Calu3 (cell line): ENCODE measurements around the gene ZBTB22. TPM values are rescaled to one million over a fixed set of nuclear protein-coding genes. Genes with fewer than 3 reads are reported as not detected.

ENCODE experiments used
- BruUV-seq: library from RNA; stranded (reverse); fragments of 400-500 nt; replicated peaks from 2 replicates; lab custom pipeline; 2021; lab: Mats Ljungman, UMichigan
- CTCF ChIA-PET: fragments of 300-600 bp; sonication (Branson Sonifier 250); formaldehyde crosslinking; loops from one replicate; lab custom pipeline; 2022; ENCODE audit warnings: antibody characterized with exemption; lab: Charles Lee
- DNase-seq: peaks from one replicate; pipeline ENCODE4 v3.0.0; 2022
- H3K27ac Mint-ChIP-seq: one replicate; pipeline ENCODE4 v1.8.0; 2022; ENCODE audit warnings: mixed read lengths; ENCODE audit not compliant: unreplicated experiment
- H3K27me3 Mint-ChIP-seq: one replicate; pipeline ENCODE4 v1.8.0; 2022; ENCODE audit warnings: mixed read lengths; ENCODE audit not compliant: unreplicated experiment
- H3K36me3 Mint-ChIP-seq: one replicate; pipeline ENCODE4 v1.8.0; 2022; ENCODE audit warnings: mild to moderate bottlenecking, moderate library complexity, mixed read lengths; ENCODE audit not compliant: insufficient read depth, unreplicated experiment
- H3K4me1 Mint-ChIP-seq: one replicate; pipeline ENCODE4 v1.8.0; 2022; ENCODE audit warnings: mild to moderate bottlenecking, low read depth, mixed read lengths; ENCODE audit not compliant: unreplicated experiment
- H3K4me3 Mint-ChIP-seq: one replicate; pipeline ENCODE4 v1.8.0; 2022; ENCODE audit warnings: mild to moderate bottlenecking, low read depth, moderate library complexity, mixed read lengths; ENCODE audit not compliant: unreplicated experiment
- H3K9me3 Mint-ChIP-seq: one replicate; pipeline ENCODE4 v1.8.0; 2022; ENCODE audit warnings: low read depth, mixed read lengths; ENCODE audit not compliant: unreplicated experiment
- intact Hi-C: fragments of 100-400 bp; cut with micrococcal nuclease; formaldehyde crosslinking; loops from one replicate; pipeline ENCODE4 v1.10.0; 2022; ENCODE audit not compliant: unreplicated experiment
- total RNA-seq: library from RNA; stranded (reverse); gene quantifications from 2 replicates; pipeline ENCODE4 v1.2.3, GENCODE V29; 2022
- TF ChIP-seq, protein P1 (sequence below): fragments of 200-600 bp; IDR thresholded peaks from one replicate; pipeline ENCODE4 v1.8.0; 2022; ENCODE audit warnings: antibody characterized with exemption; ENCODE audit not compliant: unreplicated experiment

The ZBTB22 gene
- total RNA-seq, 1 experiment from 2014 or later, result 22.6 TPM

DNA sequence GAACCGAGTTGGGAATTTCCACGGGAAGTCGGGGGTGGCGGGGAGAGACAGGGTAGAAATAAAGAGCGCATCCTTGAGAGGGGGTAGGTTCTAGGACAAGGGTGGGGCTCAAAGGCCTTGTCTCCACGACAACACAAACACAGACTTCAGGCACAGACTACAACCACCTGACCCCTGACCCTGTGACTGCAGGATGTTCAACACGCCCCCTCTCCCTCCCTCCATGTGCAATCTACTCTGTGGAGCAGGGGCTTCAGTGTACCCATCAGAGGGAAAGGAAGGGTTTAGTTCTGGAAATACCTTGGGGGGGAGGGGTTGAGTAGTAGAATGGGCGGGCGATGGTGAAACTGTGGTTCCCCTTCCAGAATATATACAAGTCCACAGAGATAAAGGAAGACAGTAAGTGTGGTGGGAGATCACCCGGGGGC, 3.0 kb downstream of the ZBTB22 start:
- intact Hi-C loops, result no loop called here
- peaks cover 100% of the 10 kb centered on the region for H3K36me3 Mint-ChIP-seq
- CTCF ChIA-PET, result no interaction called here
- no peaks in the 10 kb centered on the region for H3K9me3 Mint-ChIP-seq
- H3K27ac Mint-ChIP-seq, result peak overlapping the region; percentile 97
- H3K4me1 Mint-ChIP-seq, result peaks cover 51% of the 10 kb centered on the region
- no peaks in the 10 kb centered on the region for H3K27me3 Mint-ChIP-seq
- H3K4me3 Mint-ChIP-seq, result peak overlapping the region; percentile 98
- TF ChIP-seq, protein P1, sequence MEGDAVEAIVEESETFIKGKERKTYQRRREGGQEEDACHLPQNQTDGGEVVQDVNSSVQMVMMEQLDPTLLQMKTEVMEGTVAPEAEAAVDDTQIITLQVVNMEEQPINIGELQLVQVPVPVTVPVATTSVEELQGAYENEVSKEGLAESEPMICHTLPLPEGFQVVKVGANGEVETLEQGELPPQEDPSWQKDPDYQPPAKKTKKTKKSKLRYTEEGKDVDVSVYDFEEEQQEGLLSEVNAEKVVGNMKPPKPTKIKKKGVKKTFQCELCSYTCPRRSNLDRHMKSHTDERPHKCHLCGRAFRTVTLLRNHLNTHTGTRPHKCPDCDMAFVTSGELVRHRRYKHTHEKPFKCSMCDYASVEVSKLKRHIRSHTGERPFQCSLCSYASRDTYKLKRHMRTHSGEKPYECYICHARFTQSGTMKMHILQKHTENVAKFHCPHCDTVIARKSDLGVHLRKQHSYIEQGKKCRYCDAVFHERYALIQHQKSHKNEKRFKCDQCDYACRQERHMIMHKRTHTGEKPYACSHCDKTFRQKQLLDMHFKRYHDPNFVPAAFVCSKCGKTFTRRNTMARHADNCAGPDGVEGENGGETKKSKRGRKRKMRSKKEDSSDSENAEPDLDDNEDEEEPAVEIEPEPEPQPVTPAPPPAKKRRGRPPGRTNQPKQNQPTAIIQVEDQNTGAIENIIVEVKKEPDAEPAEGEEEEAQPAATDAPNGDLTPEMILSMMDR, result no peak
- peak; percentile 67 for DNase-seq
- no TSS peak for BruUV-seq

GRCh38 chr6:33313709-33314514, 3.6 kb downstream of the ZBTB22 start, which contains the start of gene TAPBP:
TSS of gene TAPBP (minus strand) at chr6:33314078. CDS start at chr6:33314041, 37 bp downstream.
- intact Hi-C loops, result no loop called here
- Mint-ChIP-seq H3K27me3 (no peaks in the 10 kb centered on the region), H3K36me3 (peaks cover 100% of the 10 kb centered on the region), H3K4me3 (peak within 1 kb of the TSS; percentile 98), H3K27ac (peak within 1 kb of the TSS; percentile 97), H3K4me1 (peaks cover 45% of the 10 kb centered on the region), H3K9me3 (no peaks in the 10 kb centered on the region)
- TF ChIP-seq, protein P1, result no peak
- BruUV-seq, result TSS peak; percentile 44
- DNase-seq, result peak; percentile 80
- CTCF ChIA-PET, result interaction anchor here (1.1 to 2.2 kb wide), 2 partner anchors 15 to 32 kb away, joined by 5 to 12 read pairs; partner anchors contain the start of gene RGL2

GRCh38 chr6:33313105-33313708, 4.3 kb downstream of the ZBTB22 start:
- TSS peak; percentile 52 for BruUV-seq
- no peaks in the 10 kb centered on the region for H3K9me3 Mint-ChIP-seq
- no peaks in the 10 kb centered on the region for H3K27me3 Mint-ChIP-seq
- H3K36me3 Mint-ChIP-seq, result peaks cover 100% of the 10 kb centered on the region
- H3K27ac Mint-ChIP-seq, result peak overlapping the region; percentile 97
- H3K4me3 Mint-ChIP-seq, result peak overlapping the region; percentile 98
- CTCF ChIA-PET, result interaction anchor here (1.0 to 2.2 kb wide), 3 partner anchors 14 to 36 kb away, joined by 3 to 12 read pairs (median 5); partner anchors contain the start of genes B3GALT4 and RGL2
- TF ChIP-seq, protein P1, result no peak
- intact Hi-C loops, result no loop called here
- peak; percentile 51 for DNase-seq
- H3K4me1 Mint-ChIP-seq, result peaks cover 38% of the 10 kb centered on the region

DNA sequence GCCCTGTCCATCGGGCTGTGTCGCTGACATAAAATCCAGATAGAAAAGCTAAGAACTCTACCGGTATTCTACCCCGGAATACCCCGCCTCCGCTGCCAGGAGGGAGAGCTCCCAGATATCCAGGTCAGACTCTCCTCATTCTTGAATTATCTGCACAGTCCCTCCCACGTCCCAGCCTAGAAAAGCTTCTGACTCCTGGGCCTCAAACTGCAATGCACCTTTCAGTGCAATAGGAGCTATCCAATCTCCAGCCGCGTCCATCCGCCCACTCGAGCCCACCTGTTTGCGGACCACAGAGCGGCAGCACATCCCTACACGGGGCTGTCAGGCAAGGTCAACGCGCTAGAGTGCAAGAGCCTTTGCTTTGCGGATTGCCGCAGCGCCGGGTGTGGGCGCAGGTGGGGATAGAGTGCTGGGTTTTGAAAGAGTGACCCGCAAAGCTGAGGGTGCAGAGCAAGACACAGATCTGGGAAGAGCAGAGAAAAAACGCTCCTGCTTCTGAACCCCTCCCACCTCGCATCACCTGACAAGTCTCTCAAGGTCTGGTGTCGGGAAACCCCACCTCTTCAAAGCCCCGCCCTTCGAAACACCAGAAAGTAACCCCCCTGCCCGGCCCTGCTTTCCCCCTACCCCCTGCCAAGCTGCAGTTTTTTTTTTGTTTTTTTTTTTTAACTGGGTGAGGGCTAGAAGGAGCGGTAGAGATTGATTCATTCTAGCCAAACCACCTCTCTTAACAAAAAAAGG, 5.0 kb downstream of the ZBTB22 start:
- CTCF ChIA-PET, result interaction anchor here (0.8 to 2.2 kb wide), 5 partner anchors 13 to 113 kb away, joined by 3 to 12 read pairs (median 4); partner anchors contain the start of genes B3GALT4 and RGL2
- H3K36me3 Mint-ChIP-seq, result peaks cover 100% of the 10 kb centered on the region

More for the DNA sequence above, 5.0 kb downstream of the ZBTB22 start:
- Mint-ChIP-seq H3K27ac (peak overlapping the region; percentile 97), H3K4me3 (peak overlapping the region; percentile 98), H3K9me3 (no peaks in the 10 kb centered on the region), H3K4me1 (peaks cover 34% of the 10 kb centered on the region), H3K27me3 (no peaks in the 10 kb centered on the region)
- DNase-seq, result peak; percentile 91
- TF ChIP-seq, protein P1, result no peak
- no TSS peak for BruUV-seq
- intact Hi-C loops, result no loop called here
